Right renal pelvis (tissue), 4 donors: ENCODE results near the gene NAB1. TPM values are rescaled to one million over a fixed set of nuclear protein-coding genes. Genes with fewer than 3 reads are reported as not detected.

Experiments
- DNase-seq, 4 donors: peaks; one replicate each; pipeline ENCODE4 v3.0.0-alpha.2; 2013; ENCODE audit warnings: low read depth in 4 of 4, low spot score in 3 of 4, missing footprints in 1 of 4
- polyA plus RNA-seq, 4 donors: library from polyadenylated mRNA; unstranded; fragments of 120-200 nt; gene quantifications; one replicate each; pipeline ENCODE4 v1.2.1, GENCODE V29; 2013; ENCODE audit not compliant: insufficient read length in 4 of 4

Gene NAB1
- polyA plus RNA-seq, 4 donors = 62.6 to 78.2 (median 73.5) TPM

DNA sequence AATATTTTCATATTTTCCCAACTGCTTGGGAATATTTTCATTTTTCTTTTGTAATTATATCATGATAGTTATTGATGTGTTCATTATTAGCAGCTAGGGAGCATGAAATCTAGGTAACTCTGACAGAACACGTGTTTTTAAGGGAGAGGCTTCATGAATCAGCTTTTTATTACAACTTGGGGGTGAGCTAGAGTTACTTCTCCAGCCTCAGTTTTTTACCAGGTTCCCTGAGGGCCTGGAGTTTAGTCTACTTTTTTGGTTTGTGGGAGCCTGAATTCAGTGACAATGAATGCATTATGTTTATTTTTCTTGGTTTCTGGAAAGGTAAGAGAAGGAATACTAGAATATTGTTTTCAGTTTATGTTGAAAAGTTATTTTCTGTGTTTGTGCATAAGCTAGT lies 18.0 kb downstream of the NAB1 start:
- DNase-seq = no peak

DNA sequence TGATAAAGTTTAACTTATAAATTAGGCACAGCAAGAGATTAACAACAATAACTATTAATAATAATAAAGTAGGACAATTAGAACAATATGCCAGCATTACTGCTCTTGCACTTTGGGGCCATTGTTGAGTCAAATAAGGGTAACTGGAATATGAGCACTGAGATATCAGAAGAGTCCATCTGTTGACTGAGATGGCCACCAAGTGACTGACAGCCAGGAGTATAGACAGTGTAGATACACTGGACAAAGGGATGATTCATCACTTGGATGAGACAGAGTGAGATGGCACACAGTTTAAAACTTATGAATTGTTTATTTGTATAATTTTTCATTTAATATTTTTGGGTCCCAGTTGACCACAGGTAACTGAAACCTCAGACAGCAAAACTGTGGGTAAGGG lies 20.0 kb downstream of the NAB1 start:
- DNase-seq = no peak

DNA sequence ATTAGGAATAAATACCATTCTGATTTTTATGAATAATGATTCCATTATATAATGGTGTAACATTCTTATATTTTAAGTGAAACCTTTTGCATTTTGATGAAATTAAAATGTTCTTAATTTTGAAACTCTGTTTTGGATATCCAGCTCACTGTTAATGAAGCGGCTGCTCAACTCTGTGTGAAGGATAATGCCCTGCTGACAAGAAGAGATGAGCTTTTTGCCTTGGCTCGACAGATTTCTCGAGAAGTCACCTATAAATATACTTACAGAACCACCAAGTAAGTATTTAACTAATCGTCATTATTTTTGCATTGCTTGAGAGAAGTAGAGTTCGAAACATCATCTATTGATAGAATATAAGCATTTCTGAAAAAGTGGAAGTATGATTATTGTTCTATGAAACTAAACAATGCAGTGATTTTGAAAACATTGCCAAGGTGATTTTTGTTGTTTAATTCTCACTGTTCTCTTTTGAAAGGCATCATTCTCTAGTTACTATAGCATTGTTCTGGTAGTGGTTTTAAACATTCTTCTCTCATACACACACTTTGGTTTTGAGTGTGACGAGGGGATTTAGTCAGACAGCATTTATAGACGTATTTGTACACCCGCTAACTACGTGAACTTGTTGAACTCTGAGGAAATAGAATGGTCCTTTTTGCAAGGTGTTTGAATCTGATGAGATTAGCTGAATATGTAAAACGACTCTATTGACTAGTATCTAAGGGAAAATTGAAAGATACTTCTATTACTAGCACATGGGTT lies 21.5 kb downstream of the NAB1 start:
- DNase-seq = no peak

DNA sequence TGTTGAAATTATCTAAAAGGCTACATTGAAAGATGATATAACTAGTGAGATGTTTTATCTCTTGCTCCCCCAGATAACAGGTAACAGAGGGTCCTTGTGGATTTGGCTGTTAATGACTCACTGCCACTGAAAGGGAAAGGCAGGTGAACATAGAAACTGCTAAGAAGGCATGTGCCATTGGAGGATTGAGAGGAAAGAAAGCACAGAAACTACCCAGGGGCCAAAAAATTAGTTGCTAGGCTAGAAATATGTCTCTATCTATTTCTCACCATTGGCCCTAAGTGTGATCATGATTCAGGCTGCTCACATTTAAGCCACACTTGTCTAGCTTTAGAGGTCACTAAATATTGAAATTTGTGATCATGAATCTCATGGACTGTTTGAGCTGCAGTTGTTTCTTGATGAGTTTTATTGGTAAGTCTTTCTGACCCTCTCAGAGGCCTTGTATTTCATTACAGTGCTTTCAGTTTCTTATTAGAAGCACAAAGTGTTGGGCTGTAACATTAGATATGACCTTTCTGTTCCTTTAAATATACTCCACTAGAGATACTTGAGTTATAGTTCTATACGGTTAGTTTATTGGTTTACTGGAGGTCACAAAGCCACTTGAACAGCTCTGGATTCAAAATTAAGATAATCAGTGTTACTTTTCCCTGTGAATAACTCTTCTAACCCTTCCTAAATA lies 26.2 kb downstream of the NAB1 start:
- DNase-seq = no peak

DNA sequence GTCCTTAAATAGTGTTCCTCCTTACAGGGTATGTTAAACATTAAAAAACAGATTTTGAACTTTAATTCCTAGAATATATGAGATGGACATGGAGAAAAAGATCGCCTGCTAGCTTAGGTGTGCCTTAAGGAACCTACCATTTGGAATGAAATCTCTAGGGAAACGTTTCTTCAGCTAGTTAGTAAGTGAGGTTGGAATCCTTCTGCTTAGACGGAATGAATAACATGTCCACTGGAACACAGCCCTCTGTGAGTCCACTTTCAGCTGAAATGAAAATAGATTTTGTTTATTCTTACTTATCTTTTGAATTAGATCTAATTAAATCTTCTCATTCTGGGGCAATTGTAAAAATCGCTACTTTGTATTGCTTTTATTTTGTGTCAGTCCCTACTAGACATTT lies 28.4 kb downstream of the NAB1 start:
- DNase-seq = no peak

DNA sequence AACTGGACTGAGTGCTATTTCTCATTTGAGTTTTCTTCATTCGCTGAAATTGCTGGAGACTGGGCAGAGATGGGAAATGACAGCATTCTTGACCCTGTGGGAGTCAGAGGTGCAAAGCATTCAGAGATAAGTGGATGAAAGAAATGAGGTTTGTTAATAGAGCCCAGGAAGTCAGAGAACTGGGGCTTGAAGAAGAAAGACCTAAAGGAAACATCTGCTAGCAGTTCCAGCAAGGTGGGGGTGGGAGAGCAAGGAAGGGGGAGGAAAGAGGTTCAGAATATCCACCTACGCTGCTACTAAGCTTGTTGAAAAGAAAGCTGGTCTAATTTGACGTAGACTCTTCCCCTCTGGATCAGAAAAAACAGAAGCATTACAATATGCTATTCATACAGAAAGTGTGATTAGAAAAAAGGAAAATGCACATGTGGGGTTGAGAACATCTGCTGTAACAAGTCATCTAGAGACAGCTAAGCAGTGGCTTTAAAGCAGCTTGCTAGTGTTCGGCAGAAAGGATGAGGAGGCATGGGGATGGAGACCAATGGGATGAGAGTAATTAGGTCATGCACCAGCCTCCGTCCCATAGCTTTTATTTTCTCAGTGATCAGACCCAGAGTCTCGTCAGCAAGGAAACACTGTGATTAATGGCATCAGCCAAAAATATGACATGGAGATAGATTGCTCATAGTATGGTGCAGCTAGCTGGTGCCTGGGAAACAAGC lies 29.7 kb downstream of the NAB1 start:
- no peak for DNase-seq

DNA sequence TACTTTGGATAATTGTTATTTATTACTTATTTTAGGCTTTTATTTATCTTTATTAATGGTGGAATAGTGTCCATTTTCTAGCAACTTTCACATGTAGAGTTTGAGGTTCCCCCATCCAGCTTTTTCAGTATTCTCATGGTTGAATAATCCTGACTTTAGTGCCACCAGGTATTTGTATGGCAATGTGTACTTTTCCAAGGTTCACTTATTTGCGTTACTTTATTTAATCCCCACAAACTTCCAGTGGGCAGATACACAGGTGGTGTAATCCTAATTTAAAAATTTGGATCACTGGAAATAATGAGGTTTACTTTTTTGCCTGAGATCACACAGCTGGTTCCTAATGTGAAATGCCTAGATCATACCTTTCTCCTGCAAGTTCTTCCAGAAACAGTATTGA lies 30.5 kb downstream of the NAB1 start:
- DNase-seq = no peak

DNA sequence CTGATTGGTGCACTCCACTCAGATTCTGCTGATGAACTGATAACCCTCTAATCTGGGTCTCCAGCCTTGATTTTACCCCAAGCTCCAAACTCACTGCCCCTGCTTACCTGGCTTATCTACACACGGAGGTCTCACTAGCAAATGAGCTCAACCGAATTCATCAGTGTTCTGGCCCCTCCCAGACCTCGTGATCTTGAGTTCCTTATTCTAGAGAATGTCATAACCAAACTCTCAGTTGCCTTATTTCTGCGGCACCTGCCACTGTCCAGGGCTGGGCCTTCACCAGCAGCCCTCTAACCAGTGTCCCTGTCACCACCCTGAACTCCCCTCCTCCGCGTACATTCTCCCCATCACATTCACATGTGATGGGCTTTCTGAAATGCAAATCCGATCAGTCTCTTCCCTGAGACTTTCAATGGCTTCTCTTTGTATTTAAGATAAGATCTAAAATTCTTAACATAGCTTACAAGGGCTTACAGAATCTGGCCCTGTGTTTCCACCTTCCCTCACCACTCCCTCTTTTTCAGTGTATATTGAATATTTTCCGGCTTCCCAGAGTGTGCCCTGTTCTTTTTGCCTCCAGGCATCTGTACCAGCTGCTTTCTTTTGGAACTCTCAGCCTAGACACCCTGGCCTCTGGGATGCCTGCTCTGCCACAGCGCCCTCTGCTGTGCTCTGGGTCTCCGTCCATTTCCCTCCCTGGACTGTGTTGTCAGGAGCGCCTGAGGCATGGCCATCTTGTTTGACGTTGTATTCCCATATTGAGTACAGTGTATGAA lies 31.1 kb downstream of the NAB1 start:
- DNase-seq = no peak

DNA sequence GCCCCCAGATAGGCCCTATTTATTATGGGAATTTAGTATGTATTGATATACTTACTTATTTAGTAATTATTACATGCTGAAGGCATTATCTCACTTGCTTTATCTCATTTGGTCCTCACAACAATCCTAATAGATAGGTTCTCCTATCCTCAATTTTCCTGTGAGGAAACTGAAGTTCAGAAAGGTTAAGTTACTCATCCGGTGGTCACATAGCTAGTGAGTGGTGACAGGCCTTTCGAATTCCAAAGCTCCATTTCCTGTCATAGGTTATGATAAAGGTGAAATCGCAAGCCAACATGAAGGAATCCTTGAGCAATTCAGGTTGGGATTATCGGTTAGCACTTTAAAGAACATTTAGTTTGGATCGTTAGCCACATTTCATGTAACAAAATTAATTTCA lies 33.3 kb downstream of the NAB1 start:
- DNase-seq = no peak

DNA sequence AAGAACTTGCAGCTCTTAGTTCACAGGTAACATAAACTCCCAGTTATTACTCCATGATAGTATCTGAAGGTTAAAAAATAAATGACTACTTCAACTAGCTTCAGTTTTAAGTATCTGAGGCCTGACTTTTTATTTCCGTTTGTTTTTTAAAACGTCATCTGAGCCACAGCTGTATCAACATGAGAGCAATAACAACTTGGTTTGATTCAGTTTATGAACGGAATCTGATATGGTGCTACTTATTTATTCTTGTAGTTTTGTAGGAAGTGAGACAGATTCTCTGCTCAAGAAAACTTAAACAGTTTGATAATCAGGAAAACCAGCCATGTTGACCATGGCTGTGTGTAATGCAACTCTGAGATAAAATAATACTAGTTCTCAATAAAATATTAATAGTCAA lies 34.9 kb downstream of the NAB1 start:
- DNase-seq = no peak

DNA sequence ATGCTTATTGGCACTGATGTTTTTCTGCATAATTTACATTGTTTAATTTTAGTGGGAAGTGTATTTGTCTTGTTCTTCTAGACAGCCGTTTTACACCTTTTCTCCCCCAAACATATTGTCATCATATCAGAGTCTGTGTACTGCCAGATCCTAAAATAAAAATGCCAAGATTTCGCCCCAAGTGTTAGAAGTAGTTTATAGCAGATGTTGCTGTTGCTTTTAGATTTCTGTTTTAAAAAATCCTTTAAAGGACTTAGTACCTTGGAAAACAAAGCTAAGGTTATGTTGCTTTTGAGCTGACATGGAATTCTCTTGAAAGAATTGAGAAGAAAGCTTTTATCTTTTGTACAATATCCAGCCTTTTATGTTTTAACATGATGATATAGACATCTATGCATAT lies 36.0 kb downstream of the NAB1 start:
- DNase-seq = no peak

DNA sequence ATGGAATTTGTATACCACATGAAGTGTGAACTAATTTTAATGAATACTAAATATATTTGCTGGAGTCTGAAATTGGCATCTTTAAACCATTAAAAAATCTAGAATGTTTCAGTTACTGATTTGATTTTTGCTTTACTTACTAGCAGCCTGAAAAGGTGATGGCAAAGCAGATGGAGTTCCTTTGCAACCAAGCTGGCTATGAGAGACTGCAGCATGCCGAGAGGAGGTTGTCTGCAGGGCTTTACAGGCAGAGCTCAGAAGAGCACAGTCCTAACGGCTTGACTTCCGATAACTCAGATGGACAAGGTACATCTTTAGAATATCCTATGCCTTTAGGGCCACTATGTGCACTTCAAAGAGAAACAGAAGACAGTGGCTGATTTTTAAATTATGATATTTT lies 36.5 kb downstream of the NAB1 start:
- no peak for DNase-seq

DNA sequence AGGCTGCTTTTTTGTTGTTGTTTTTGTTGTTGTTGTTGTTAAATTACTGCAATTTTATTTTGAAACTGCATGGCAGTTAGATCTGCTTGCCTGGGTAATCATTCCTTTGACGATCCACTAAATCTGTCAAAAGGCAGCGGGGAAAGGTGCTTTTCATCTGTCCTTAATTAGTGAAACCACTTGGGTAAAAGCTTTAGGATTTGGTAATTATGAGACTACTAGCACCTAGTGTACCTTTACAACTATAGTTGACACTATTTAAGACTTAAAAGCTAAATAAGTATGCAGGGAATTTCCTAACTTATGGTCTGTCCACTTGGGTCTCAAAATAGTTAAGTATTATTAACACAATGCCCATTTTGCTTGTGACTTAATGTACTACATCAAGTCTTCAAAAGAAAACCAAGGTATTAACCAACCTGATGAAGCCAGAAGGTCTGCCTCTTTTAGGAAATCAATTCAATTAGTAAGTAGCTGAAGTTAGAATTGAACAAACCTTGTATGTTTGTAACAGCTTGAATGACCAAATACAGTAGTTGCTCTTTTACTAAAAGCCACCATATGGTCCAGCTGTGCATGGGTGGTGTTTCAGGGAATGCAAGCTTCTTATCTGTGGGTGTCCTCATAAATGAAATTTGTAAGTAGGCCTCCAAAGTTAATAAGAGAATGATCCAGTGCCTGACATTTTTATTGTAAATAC lies 44.8 kb downstream of the NAB1 start:
- no peak for DNase-seq

DNA sequence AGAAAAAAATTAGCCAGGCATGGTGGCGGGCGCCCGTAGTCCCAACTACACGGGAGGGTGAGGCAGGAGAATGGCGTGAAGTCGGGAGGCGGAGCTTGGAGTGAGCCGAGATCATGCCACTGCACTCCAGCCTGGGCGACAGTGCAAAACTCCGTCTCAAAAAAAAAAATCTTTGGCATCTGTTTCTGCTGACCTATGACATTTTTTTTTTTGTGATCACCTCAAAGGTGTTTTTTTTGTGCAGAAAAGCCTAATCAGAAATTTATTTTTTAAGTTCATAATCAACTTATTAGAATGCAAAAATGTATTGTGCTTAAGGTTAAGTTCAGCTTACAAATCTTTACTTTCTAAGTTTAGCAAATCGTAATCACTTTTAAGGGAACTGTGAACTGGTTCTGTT lies 45.6 kb downstream of the NAB1 start:
- DNase-seq = no peak

DNA sequence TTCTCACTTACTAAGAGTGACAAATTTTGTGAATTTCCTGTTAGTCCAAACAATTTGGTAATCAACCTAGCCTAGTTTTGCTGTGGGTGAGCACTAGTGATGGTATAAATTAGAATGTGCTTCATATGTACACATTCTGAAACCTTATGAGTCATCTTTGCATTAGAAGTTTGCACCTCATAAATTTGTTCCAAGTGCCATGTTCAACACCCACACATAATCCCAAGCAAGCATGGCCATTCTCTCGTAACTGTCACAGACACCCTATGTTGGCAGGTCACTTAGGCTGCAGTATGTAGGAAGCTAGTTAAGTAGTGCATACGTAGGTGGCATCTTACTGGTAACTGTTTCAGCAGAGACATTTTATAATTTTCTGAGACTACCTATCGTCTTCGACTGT lies 46.9 kb downstream of the NAB1 start:
- no peak for DNase-seq

DNA sequence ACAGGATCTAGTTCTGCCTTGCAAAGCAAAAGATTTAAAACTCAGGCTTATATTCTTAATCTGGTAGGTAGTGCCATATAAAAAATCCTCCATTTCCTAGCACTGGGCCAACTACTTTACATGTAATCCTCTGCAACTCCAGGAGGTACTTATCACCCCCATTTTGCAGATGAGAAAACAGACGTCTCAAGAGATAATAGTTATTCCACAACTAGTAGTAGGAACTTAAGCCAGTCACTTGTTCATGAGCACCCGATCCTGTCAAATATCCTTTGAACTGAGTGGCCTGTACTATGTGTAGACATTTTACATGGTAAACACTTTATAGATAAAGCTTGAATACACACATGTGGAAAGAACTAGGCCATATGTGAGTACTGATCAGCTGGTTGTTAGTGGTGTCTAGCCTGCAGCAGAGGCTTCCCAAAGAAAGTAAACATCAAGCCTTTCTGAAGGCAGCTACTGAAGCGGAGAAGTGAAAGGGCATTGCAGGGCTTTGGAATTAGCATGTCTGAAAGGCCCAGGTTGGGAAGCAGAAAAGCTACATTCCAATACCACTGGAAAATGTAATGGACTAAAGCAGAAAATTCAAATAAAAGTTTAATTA lies 48.0 kb downstream of the NAB1 start:
- peak in 3 of 4 donors; percentile 32 to 57 (median 42) for DNase-seq

DNA sequence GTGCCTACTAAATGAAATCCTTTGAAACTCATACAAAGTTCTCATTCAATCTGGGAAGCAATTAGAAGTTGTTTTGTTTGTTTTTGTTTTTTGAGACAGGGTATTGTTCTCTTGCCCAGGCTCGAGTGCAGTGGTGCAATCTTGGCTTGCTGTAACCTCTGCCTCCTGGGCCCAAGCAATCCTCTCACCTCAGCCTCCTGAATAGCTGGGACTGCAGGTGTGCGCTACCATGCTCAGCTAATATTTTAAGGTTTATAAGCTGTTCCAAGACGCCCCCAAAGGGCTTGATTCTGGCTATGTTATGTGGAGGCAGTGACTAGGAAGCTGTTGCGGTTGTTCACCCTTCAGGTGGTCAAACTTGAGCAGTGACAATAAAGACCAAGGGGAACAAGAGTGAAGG lies 48.5 kb downstream of the NAB1 start:
- DNase-seq = no peak

DNA sequence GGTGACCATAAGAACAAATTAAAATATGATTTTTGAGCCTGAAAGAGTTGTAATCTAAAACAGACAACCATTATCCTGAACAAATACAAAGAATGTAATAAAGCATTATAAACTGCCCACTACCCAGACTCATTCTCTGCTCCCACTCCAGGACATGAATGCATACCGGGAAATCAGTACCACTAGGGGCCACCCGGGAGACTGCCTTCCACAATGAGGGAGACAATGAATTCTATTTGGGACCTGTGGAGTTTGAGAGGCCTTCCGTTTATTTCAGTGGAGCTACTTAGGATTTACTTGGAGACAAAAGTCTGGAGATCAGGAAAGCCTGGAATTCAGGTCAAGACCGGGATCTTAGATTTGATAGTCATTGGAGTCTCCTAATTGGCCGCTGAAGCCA lies 50.0 kb downstream of the NAB1 start:
- DNase-seq = no peak

DNA sequence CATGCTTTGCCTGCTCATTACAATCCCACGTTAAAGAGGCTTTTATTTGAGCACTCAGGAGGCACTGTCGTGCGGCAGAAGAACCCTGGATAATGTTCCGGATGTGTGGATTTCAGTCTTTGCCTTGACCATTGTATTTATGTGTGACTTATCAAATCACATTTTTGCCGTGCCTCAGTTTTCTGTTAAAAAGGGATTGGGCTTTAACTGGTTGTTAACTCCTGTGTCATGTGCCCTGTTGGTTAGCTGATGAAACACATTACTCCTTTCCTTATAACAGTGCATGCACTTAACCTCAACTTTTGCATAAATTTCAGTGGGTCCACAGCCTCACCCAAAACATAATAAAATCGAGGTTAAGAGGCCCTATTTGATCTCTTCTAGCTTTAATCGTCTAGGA lies 52.7 kb downstream of the NAB1 start:
- no peak for DNase-seq

DNA sequence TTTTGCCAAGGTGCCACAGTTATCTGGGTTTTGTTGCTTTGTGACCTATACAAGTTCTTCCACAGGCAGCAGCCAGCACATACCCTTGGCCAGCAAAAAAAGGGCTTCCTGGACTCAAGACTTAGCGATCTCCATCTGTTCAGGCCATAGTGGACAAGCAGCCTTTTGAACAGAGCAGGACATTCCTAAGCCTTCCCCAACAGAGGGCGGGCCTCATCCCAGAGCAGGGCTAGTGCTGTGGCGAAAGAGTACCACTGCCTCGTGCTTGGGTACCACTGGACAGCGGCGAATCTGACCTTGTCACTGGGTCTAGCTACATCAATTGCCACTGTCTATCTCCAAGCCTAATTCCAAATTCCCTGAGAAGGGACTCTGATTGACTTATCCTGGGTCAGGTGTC lies 56.4 kb downstream of the NAB1 start:
- no peak for DNase-seq
